ENCODE results near the gene CFAP74. TPM values are rescaled to one million over a fixed set of nuclear protein-coding genes. Genes with fewer than 3 reads are reported as not detected.

Gene CFAP74
- total RNA-seq, 1 experiment from 2014 or later, result not detected

DNA sequence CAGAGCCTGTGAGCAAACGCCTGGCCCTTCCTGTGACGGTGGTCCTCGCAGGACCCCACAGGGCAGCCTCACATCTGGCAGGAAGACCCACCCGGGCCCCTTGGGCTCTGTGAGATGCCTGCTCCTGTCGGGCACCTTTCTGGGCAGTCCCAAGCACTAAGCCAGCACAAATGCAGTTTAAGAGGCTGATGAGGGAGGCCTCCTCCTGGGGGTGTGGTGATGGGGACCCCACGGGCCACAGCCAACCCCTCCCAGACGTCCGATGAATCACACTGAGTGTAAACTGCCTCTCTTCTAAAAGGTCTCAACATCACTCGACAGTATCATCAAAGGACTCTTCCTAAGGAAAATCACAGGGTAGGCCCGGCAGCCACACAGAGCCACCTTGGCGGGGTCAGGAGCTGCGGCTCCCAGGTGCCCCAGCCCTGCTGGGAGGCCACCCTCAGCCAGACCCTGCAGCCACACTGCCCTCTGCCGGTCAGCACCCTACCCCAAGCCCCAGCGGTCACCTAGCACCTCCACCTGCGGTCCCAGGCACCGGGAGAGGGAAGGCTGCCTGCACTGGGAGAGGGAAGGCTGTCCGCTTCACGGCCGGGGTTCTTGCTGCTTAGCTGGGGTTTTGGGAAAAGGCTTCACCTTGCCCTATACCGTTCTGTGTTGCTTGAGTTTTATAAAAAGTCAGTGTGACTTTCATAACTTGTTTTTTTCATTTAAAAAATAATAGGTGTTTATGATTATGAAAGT lies 42.8 kb upstream of the CFAP74 start:
- Mint-ChIP-seq H3K36me3 (ENCODE audit: insufficient read depth, unreplicated experiment) (peaks cover 26% of the 10 kb centered on the region), H3K9me3 (ENCODE audit: low read depth, unreplicated experiment) (no peaks in the 10 kb centered on the region), H3K4me1 (ENCODE audit: low read depth, unreplicated experiment) (peaks cover 17% of the 10 kb centered on the region), H3K27ac (ENCODE audit: unreplicated experiment) (no peak overlapping the region), H3K27me3 (ENCODE audit: unreplicated experiment) (peaks cover 40% of the 10 kb centered on the region), H3K4me3 (ENCODE audit: low read depth, unreplicated experiment) (no peak overlapping the region)
- TF ChIP-seq, protein P1, sequence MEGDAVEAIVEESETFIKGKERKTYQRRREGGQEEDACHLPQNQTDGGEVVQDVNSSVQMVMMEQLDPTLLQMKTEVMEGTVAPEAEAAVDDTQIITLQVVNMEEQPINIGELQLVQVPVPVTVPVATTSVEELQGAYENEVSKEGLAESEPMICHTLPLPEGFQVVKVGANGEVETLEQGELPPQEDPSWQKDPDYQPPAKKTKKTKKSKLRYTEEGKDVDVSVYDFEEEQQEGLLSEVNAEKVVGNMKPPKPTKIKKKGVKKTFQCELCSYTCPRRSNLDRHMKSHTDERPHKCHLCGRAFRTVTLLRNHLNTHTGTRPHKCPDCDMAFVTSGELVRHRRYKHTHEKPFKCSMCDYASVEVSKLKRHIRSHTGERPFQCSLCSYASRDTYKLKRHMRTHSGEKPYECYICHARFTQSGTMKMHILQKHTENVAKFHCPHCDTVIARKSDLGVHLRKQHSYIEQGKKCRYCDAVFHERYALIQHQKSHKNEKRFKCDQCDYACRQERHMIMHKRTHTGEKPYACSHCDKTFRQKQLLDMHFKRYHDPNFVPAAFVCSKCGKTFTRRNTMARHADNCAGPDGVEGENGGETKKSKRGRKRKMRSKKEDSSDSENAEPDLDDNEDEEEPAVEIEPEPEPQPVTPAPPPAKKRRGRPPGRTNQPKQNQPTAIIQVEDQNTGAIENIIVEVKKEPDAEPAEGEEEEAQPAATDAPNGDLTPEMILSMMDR (IDR thresholded peaks at IDR 0.05; ENCODE audit: unreplicated experiment), result peak; percentile 70
- CTCF ChIA-PET, result interaction anchor here (1.0 kb wide), 1 partner anchor 137 kb away, joined by 4 read pairs; no protein-coding TSS in a partner anchor
- intact Hi-C loops (cut with micrococcal nuclease; ENCODE audit: unreplicated experiment), result loop anchor here (5.0 kb wide), 1 partner anchor 84 kb away; no protein-coding TSS in a partner anchor
- DNase-seq, result peak; percentile 90
- BruUV-seq (replicated peaks), result no TSS peak

DNA sequence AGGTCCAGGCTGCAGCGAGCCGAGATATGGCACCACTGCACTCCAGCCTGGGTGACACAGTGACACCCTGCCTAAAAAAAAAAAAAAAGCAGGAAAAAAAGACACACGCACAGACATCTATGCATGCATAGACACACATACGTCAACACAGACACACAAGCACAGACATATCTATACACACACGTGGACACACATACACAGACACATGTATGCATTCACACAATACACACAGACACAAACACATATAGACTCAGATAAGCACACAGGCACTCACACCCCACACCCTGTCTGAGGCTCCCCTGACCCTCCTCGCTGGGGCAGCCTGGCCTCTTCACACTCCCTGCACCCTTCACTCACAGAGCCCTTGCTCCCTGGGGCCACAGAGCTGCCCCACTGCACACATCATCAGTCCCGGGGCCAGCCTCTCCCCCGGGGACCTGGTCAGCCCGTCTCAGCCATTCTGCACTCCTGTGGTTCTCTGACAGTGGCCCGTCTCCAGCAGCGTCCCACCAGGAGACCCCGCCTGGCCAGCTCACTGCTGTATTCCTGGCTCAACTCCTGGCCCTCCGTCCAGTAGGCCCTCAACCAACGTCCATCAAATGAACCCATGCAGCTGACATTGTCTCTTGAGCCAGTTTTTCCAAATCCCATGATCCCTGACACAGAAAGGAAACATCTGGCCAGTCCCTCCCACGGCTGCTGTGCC lies 42.0 kb upstream of the CFAP74 start:
- no TSS peak for BruUV-seq (replicated peaks)
- peaks cover 40% of the 10 kb centered on the region for H3K27me3 Mint-ChIP-seq (ENCODE audit: unreplicated experiment)
- no peak for DNase-seq
- H3K9me3 Mint-ChIP-seq (ENCODE audit: low read depth, unreplicated experiment), result no peaks in the 10 kb centered on the region
- peaks cover 17% of the 10 kb centered on the region for H3K4me1 Mint-ChIP-seq (ENCODE audit: low read depth, unreplicated experiment)
- H3K4me3 Mint-ChIP-seq (ENCODE audit: low read depth, unreplicated experiment), result no peak overlapping the region
- TF ChIP-seq, protein P1 (IDR thresholded peaks at IDR 0.05; ENCODE audit: unreplicated experiment), result no peak
- intact Hi-C loops (cut with micrococcal nuclease; ENCODE audit: unreplicated experiment), result loop anchor here (5.0 kb wide), 1 partner anchor 83 kb away; no protein-coding TSS in a partner anchor
- H3K36me3 Mint-ChIP-seq (ENCODE audit: insufficient read depth, unreplicated experiment), result peaks cover 19% of the 10 kb centered on the region
- H3K27ac Mint-ChIP-seq (ENCODE audit: unreplicated experiment), result no peak overlapping the region
- CTCF ChIA-PET, result interaction anchor here (1.0 to 2.9 kb wide), 5 partner anchors 86 to 137 kb away, joined by 4 to 22 read pairs (median 6); no protein-coding TSS in a partner anchor

DNA sequence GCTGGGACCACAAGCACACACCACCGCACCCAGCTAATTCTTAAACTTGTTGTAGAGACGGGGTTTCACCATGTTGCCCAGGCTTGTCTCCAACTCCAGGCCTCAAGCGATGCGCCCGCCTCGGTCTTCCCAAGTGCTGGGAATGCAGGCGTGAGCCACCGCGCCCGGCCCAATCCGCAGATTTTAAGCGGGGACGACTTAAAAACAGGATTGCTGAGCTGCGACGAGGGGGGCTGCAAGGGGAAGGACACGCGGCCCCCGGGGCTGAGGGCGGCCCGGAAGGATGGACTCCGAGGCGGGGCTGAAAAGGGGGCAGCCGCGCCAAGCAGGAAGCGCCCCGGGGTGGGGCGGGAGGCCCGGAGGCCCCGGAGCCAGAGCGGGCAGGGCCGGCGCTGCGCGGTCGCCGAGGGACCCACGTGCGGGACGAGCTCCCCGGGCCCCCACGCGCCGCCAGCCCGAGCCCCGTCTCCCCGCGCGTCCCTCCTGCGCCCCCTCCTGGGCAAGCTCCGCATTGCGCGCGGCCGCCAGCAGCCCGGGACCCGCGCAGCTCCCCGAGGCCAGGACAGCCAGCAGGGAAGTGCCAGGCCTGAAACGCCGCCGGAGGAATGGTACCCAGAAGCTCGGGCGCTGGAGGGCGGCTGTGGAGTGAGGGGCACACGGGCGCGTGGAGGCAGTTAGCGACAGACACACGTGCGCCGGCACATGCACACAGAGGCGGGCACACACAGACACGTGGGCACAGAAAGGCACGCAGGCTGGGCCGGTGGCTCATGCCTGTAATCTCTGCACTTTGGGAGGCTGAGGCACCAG lies 41.1 kb upstream of the CFAP74 start:
- no peaks in the 10 kb centered on the region for H3K9me3 Mint-ChIP-seq (ENCODE audit: low read depth, unreplicated experiment)
- H3K4me1 Mint-ChIP-seq (ENCODE audit: low read depth, unreplicated experiment), result peaks cover 17% of the 10 kb centered on the region
- CTCF ChIA-PET, result interaction anchor here (0.7 to 2.9 kb wide), 7 partner anchors 12 to 140 kb away, joined by 3 to 22 read pairs (median 4); no protein-coding TSS in a partner anchor
- no peak overlapping the region for H3K4me3 Mint-ChIP-seq (ENCODE audit: low read depth, unreplicated experiment)
- peak; percentile 80 for DNase-seq
- peaks cover 15% of the 10 kb centered on the region for H3K36me3 Mint-ChIP-seq (ENCODE audit: insufficient read depth, unreplicated experiment)
- intact Hi-C loops (cut with micrococcal nuclease; ENCODE audit: unreplicated experiment), result loop anchor here (5.0 kb wide), 1 partner anchor 82 kb away; no protein-coding TSS in a partner anchor
- H3K27me3 Mint-ChIP-seq (ENCODE audit: unreplicated experiment), result peaks cover 40% of the 10 kb centered on the region
- TF ChIP-seq, protein P1 (IDR thresholded peaks at IDR 0.05; ENCODE audit: unreplicated experiment), result peak; percentile 68
- BruUV-seq (replicated peaks), result no TSS peak
- no peak overlapping the region for H3K27ac Mint-ChIP-seq (ENCODE audit: unreplicated experiment)

DNA sequence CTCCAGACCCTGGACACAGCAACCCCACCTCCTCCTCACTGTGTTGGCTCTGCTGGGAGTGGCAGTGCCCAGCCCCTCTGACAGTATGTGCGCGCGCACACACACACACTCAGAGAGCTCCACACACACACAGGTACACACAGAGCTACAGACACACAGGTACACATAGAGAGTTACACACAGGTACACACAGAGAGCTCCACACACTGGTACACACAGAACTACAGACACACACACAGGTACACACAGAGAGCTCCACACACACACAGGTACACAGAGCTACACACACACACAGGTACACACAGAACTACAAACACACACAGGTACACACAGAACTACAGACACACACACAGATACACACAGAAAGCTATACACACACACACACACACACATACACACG lies 40.3 kb upstream of the CFAP74 start:
- H3K4me3 Mint-ChIP-seq (ENCODE audit: low read depth, unreplicated experiment), result no peak overlapping the region
- TF ChIP-seq, protein P1 (IDR thresholded peaks at IDR 0.05; ENCODE audit: unreplicated experiment), result no peak
- H3K9me3 Mint-ChIP-seq (ENCODE audit: low read depth, unreplicated experiment), result no peaks in the 10 kb centered on the region
- H3K27ac Mint-ChIP-seq (ENCODE audit: unreplicated experiment), result peak overlapping the region; percentile 6
- intact Hi-C loops (cut with micrococcal nuclease; ENCODE audit: unreplicated experiment), result no loop called here
- no TSS peak for BruUV-seq (replicated peaks)
- peaks cover 8% of the 10 kb centered on the region for H3K36me3 Mint-ChIP-seq (ENCODE audit: insufficient read depth, unreplicated experiment)
- no peak for DNase-seq
- CTCF ChIA-PET, result interaction anchor here (0.8 to 2.9 kb wide), 3 partner anchors 85 to 140 kb away, joined by 3 to 22 read pairs (median 7); no protein-coding TSS in a partner anchor
- peaks cover 9% of the 10 kb centered on the region for H3K4me1 Mint-ChIP-seq (ENCODE audit: low read depth, unreplicated experiment)
- H3K27me3 Mint-ChIP-seq (ENCODE audit: unreplicated experiment), result peaks cover 49% of the 10 kb centered on the region

Data from Calu3 (cell line).